Activated T-helper 1 cell treated with anti-CD3 and anti-CD28 coated beads, Interleukin-2, amount 50 U/mL, for 16 hours (primary cell): ENCODE measurements around the gene ZNF496.
A peak's percentile ranks its signal among the peaks of the same experiment; 100 is the strongest.
"Not testable (repeated sequence)": the region's sequence is repeated elsewhere in the genome, so short reads cannot be mapped to it uniquely, and the experiment has no call there.

Experiments
- DNase-seq, 2 donors: peaks; one replicate each; pipeline ENCODE4 v3.0.0-alpha.2; 2020; ENCODE audit warnings: low read depth in 1 of 2, low spot score in 1 of 2

The ZNF496 gene

GRCh38 chr1:247360116-247360898, 28.6 kb upstream of the ZNF496 start:
- DNase-seq: no peak

- DNase-seq: no peak
Measured at GRCh38 chr1:247359559-247359958, 27.9 kb upstream of the ZNF496 start.

- DNase-seq: no peak
Measured at GRCh38 chr1:247358920-247359319, 27.3 kb upstream of the ZNF496 start.

- no peak for DNase-seq
Measured at GRCh38 chr1:247357781-247358211, 26.1 kb upstream of the ZNF496 start.

- DNase-seq: no peak
Measured at GRCh38 chr1:247357052-247357780, 25.5 kb upstream of the ZNF496 start.

GRCh38 chr1:247355160-247355559, 23.5 kb upstream of the ZNF496 start:
- not testable (repeated sequence) for DNase-seq

GRCh38 chr1:247352175-247352574, 20.5 kb upstream of the ZNF496 start:
- DNase-seq: no peak

- DNase-seq: no peak
Measured at GRCh38 chr1:247350587-247350986, 18.9 kb upstream of the ZNF496 start.

- no peak for DNase-seq
Measured at GRCh38 chr1:247347477-247348222, 16.0 kb upstream of the ZNF496 start.

GRCh38 chr1:247345881-247346280, 14.2 kb upstream of the ZNF496 start:
- no peak for DNase-seq

- DNase-seq: no peak
Measured at GRCh38 chr1:247343801-247344200, 12.1 kb upstream of the ZNF496 start.

GRCh38 chr1:247338723-247339275, 7.1 kb upstream of the ZNF496 start:
- DNase-seq: no peak

- no peak for DNase-seq
Measured at GRCh38 chr1:247337961-247338360, 6.3 kb upstream of the ZNF496 start.

- DNase-seq: no peak
Measured at GRCh38 chr1:247337250-247337746, 5.6 kb upstream of the ZNF496 start.

GRCh38 chr1:247336390-247336789, 4.7 kb upstream of the ZNF496 start:
- no peak for DNase-seq

- DNase-seq: no peak
Measured at GRCh38 chr1:247335882-247336281, 4.2 kb upstream of the ZNF496 start.

GRCh38 chr1:247334378-247335133, 2.9 kb upstream of the ZNF496 start:
- DNase-seq: no peak

- no peak for DNase-seq
Measured at GRCh38 chr1:247332623-247333361, 1.1 kb upstream of the ZNF496 start.

GRCh38 chr1:247332215-247332622, 552 bp upstream of the ZNF496 start:
- DNase-seq: peak in 1 of 2 donors; percentile 22

GRCh38 chr1:247331172-247331524, 519 bp downstream of the ZNF496 start:
- DNase-seq: peak; percentile 30 to 49
